GM21447 (cell line): Measurements from ENCODE around the gene UGT1A9.
"Not testable (repeated sequence)": the region's sequence is repeated elsewhere in the genome, so short reads cannot be mapped to it uniquely, and the experiment has no call there.

Experiments used
- ATAC-seq: cut with Tn5 transposase; IDR thresholded peaks from one replicate; pipeline ENCODE4 v1.9.1; 2021; ENCODE audit not compliant: unreplicated experiment

Gene UGT1A9

GRCh38 chr2:233680361-233681045 is 8.8 kb downstream of the UGT1A9 start:
- ATAC-seq = no peak

GRCh38 chr2:233681521-233682099 is 9.9 kb downstream of the UGT1A9 start, which contains the start of gene UGT1A7:
Gene UGT1A7, plus strand, starts transcription at chr2:233681901. Its CDS starts 37 bp downstream, at chr2:233681938.
- no peak for ATAC-seq

- ATAC-seq = no peak
These were observed 12.9 kb downstream of the UGT1A9 start for GRCh38 chr2:233684640-233685039.

GRCh38 chr2:233686928-233687327 is 15.2 kb downstream of the UGT1A9 start:
- no peak for ATAC-seq

- no peak for ATAC-seq
These were observed 16.6 kb downstream of the UGT1A9 start for GRCh38 chr2:233688341-233688740.

GRCh38 chr2:233689031-233689430 is 17.3 kb downstream of the UGT1A9 start:
- ATAC-seq = no peak

- ATAC-seq = no peak
These were observed 17.8 kb downstream of the UGT1A9 start for GRCh38 chr2:233689501-233689900.

- ATAC-seq = no peak
These were observed 18.7 kb downstream of the UGT1A9 start for GRCh38 chr2:233690444-233690843.

GRCh38 chr2:233691443-233692433 is 20.0 kb downstream of the UGT1A9 start:
- no peak for ATAC-seq

GRCh38 chr2:233692648-233693047 is 20.9 kb downstream of the UGT1A9 start, which contains the start of gene UGT1A6:
Gene UGT1A6, plus strand, starts transcription at chr2:233692890. Its CDS starts 115 bp downstream, at chr2:233693005.
- ATAC-seq = no peak

GRCh38 chr2:233693963-233694362 is 22.3 kb downstream of the UGT1A9 start:
- ATAC-seq = no peak

GRCh38 chr2:233698740-233699139 is 27.0 kb downstream of the UGT1A9 start:
- ATAC-seq = no peak

GRCh38 chr2:233699424-233700027 is 27.8 kb downstream of the UGT1A9 start:
- no peak for ATAC-seq

- ATAC-seq = no peak
These were observed 28.4 kb downstream of the UGT1A9 start for GRCh38 chr2:233700028-233700635.

- ATAC-seq = not testable (repeated sequence)
These were observed 29.1 kb downstream of the UGT1A9 start for GRCh38 chr2:233700842-233701241.

GRCh38 chr2:233702238-233702637 is 30.5 kb downstream of the UGT1A9 start:
- no peak for ATAC-seq

GRCh38 chr2:233705911-233706506 is 34.3 kb downstream of the UGT1A9 start:
- no peak for ATAC-seq

- no peak for ATAC-seq
These were observed 35.0 kb downstream of the UGT1A9 start for GRCh38 chr2:233706720-233707119.

GRCh38 chr2:233707940-233708644 is 36.4 kb downstream of the UGT1A9 start:
- ATAC-seq = no peak

GRCh38 chr2:233708942-233709341 is 37.2 kb downstream of the UGT1A9 start:
- ATAC-seq = no peak
